Measurements from ENCODE around the gene AHRR.

Gene AHRR

DNA sequence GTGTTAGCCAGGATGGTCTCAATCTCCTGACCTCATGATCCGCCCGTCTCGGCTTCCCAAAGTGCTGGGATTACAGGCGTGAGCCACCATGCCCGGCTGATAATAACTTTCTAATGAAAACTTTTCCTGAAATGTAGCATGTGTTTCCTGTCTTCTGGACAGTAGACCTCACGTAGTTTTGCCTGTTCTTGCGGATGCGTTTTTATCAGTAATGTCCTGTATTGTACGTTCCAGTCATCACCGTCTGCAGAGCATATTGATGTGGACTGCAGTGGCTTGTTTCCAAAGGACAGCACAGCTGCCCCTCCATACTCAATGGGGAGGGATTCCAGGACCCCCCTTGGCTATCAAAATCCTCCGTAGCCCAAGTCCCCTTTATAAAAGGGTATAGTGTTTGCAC is 134.3 kb downstream of the AHRR start:
- DNase-seq = no peak
- WGBS (ENCODE audit: insufficient coverage) = 97% methylated on average over 10 of the region's 11 CpGs
- no peaks in the 10 kb centered on the region for H3K27me3 ChIP-seq (replicated peaks in 2 of 5; ENCODE audit: control insufficient read depth in 4 of 5, insufficient read depth in 5 of 5, low read length in 4 of 5)
- no peak overlapping the region for H3K27ac ChIP-seq (ENCODE audit: insufficient read depth in 1 of 2, low read depth in 1 of 2, low read length in 2 of 2, poor library complexity in 1 of 2, severe bottlenecking in 2 of 2)
- H3K9me3 ChIP-seq (ENCODE audit: control extremely low read depth in 1 of 5, control insufficient read depth in 4 of 5, insufficient read depth in 2 of 5, low read depth in 1 of 5, low read length in 4 of 5) = peaks cover 7 to 22% (median 12%) of the 10 kb centered on the region in 5 experiments
- H3K4me1 ChIP-seq (ENCODE audit: control extremely low read depth in 1 of 4, control insufficient read depth in 4 of 4, insufficient read depth in 4 of 4, low read length in 3 of 4) = no peaks in the 10 kb centered on the region
- H3K4me3 ChIP-seq (ENCODE audit: control insufficient read depth in 1 of 7, extremely low read depth in 1 of 7, insufficient read depth in 4 of 7, low read depth in 2 of 7, low read length in 6 of 7) = no peak overlapping the region
- ChIA-PET POLR2A (no interaction called here), CTCF (no interaction called here)
- H3K36me3 ChIP-seq (ENCODE audit: control insufficient read depth in 4 of 4, insufficient read depth in 4 of 4, low read length in 3 of 4) = peaks cover 34 to 98% (median 82%) of the 10 kb centered on the region in 4 experiments

DNA sequence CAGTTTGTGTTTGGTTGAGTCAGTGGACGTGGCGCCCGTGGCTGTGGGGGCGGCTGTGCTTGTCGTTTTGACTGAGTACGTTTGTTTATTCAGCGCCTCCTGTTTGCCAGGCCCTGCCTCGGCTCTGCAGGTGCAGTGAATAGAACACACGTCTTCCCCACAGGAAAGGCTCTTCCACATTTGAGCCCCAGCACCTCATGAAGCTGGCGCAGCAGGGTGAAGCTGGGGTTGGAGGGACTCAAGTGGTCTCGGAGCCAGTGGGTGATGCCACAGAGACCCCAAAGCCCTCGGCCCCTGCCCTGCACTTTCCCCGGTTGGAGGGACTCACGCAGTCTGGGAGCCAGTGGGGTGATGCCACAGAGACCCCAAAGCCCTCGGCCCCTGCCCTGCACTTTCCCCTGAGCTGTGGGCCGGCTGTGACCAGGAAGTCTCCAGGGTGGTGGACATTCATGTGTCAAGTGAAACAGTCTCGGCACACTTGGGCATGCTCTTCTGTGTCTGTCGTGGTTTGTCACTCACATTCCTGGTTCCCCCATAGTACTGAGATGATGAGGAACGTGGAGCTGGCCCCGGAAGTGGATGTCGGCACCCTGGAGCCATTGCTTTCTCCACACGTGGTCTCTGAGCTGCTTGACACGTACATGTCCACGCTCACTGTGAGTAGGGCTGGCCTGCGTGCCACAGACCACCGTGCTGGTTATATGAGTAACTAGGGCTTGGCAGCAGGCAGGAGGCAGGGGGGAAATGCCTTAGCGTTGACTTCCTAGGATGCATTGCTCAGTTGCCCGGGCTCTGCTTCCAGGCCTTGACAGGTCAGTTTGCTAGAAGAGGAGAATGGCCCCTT is 135.1 kb downstream of the AHRR start:
- no peak overlapping the region for H3K27ac ChIP-seq (ENCODE audit: insufficient read depth in 1 of 2, low read depth in 1 of 2, low read length in 2 of 2, poor library complexity in 1 of 2, severe bottlenecking in 2 of 2)
- no peaks in the 10 kb centered on the region for H3K27me3 ChIP-seq (replicated peaks in 2 of 5; ENCODE audit: control insufficient read depth in 4 of 5, insufficient read depth in 5 of 5, low read length in 4 of 5)
- H3K4me3 ChIP-seq (ENCODE audit: control insufficient read depth in 1 of 7, extremely low read depth in 1 of 7, insufficient read depth in 4 of 7, low read depth in 2 of 7, low read length in 6 of 7) = no peak overlapping the region
- ChIA-PET CTCF (interaction anchor here (2.5 kb wide), 1 partner anchor 10 kb away, joined by 11 read pairs; no protein-coding TSS in a partner anchor), POLR2A (no interaction called here)
- DNase-seq = no peak
- 95% methylated on average over 26 of the region's 28 CpGs for WGBS (ENCODE audit: insufficient coverage)
- H3K4me1 ChIP-seq (ENCODE audit: control extremely low read depth in 1 of 4, control insufficient read depth in 4 of 4, insufficient read depth in 4 of 4, low read length in 3 of 4) = no peaks in the 10 kb centered on the region
- H3K9me3 ChIP-seq (ENCODE audit: control extremely low read depth in 1 of 5, control insufficient read depth in 4 of 5, insufficient read depth in 2 of 5, low read depth in 1 of 5, low read length in 4 of 5) = peaks cover 5 to 16% (median 9%) of the 10 kb centered on the region in 5 experiments
- peaks cover 28 to 93% (median 79%) of the 10 kb centered on the region in 4 experiments for H3K36me3 ChIP-seq (ENCODE audit: control insufficient read depth in 4 of 4, insufficient read depth in 4 of 4, low read length in 3 of 4)

GRCh38 chr5:457195-457961 is 135.9 kb downstream of the AHRR start:
- no peak overlapping the region for H3K4me3 ChIP-seq (ENCODE audit: control insufficient read depth in 1 of 7, extremely low read depth in 1 of 7, insufficient read depth in 4 of 7, low read depth in 2 of 7, low read length in 6 of 7)
- ChIA-PET CTCF (interaction anchor here (1.3 to 2.5 kb wide), 2 partner anchors 11 to 138 kb away, joined by 3 to 11 read pairs; no protein-coding TSS in a partner anchor), POLR2A (no interaction called here)
- no peak overlapping the region for H3K27ac ChIP-seq (ENCODE audit: insufficient read depth in 1 of 2, low read depth in 1 of 2, low read length in 2 of 2, poor library complexity in 1 of 2, severe bottlenecking in 2 of 2)
- H3K9me3 ChIP-seq (ENCODE audit: control extremely low read depth in 1 of 5, control insufficient read depth in 4 of 5, insufficient read depth in 2 of 5, low read depth in 1 of 5, low read length in 4 of 5) = peaks cover 0 to 8% (median 2%) of the 10 kb centered on the region in 5 experiments
- H3K4me1 ChIP-seq (ENCODE audit: control extremely low read depth in 1 of 4, control insufficient read depth in 4 of 4, insufficient read depth in 4 of 4, low read length in 3 of 4) = no peaks in the 10 kb centered on the region
- 98% methylated on average over 19 of the region's 19 CpGs for WGBS (ENCODE audit: insufficient coverage)
- DNase-seq = no peak
- peaks cover 21 to 93% (median 77%) of the 10 kb centered on the region in 4 experiments for H3K36me3 ChIP-seq (ENCODE audit: control insufficient read depth in 4 of 4, insufficient read depth in 4 of 4, low read length in 3 of 4)
- H3K27me3 ChIP-seq (replicated peaks in 2 of 5; ENCODE audit: control insufficient read depth in 4 of 5, insufficient read depth in 5 of 5, low read length in 4 of 5) = no peaks in the 10 kb centered on the region

DNA sequence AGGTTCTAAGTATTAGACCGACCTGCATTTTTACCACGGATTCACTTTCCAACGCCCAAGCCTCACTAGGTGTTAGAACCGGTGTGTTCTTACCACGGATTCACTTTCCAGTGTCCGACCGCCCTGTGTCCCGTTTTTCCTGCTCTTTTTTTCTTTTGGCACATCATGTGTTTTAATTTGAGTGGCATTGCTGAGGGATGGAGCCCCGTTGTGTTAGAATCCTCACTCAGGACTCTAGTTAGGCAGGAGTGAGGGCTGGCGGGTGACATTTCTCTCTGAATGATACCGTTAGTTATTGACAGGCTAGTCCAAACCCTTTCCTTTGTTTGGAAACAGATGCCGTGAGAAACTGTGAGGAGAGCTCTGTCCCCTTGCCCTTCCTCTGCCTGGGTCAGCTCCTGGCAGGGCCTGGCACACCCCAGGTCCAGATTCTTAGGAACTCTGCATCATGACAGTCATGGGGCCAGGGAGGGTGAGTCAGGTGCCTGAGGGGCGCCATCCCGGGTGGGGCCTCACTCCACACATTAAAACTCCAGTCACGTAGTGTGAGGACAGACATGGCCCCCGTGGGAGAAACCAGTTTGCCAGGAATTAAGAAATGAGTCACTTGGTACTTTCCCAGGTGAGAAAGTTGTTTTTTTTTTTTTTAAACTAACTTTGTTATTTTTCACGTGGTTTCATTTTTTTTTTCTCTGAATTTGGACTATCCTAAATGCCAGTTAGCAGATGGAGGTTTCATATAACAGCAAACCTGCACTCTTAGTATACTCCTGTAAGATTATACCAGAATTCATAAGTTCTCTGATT is 137.2 kb downstream of the AHRR start:
- Histone ChIP-seq H3K36me3 (ENCODE audit: control insufficient read depth in 4 of 4, insufficient read depth in 4 of 4, low read length in 3 of 4) (peaks cover 10 to 89% (median 68%) of the 10 kb centered on the region in 4 experiments), H3K4me1 (ENCODE audit: control extremely low read depth in 1 of 4, control insufficient read depth in 4 of 4, insufficient read depth in 4 of 4, low read length in 3 of 4) (peaks cover 0 to 2% (median 0%) of the 10 kb centered on the region in 4 experiments), H3K27ac (ENCODE audit: insufficient read depth in 1 of 2, low read depth in 1 of 2, low read length in 2 of 2, poor library complexity in 1 of 2, severe bottlenecking in 2 of 2) (no peak overlapping the region), H3K4me3 (ENCODE audit: control insufficient read depth in 1 of 7, extremely low read depth in 1 of 7, insufficient read depth in 4 of 7, low read depth in 2 of 7, low read length in 6 of 7) (no peak overlapping the region), H3K27me3 (replicated peaks in 2 of 5; ENCODE audit: control insufficient read depth in 4 of 5, insufficient read depth in 5 of 5, low read length in 4 of 5) (no peaks in the 10 kb centered on the region), H3K9me3 (ENCODE audit: control extremely low read depth in 1 of 5, control insufficient read depth in 4 of 5, insufficient read depth in 2 of 5, low read depth in 1 of 5, low read length in 4 of 5) (no peaks in the 10 kb centered on the region)
- ChIA-PET POLR2A (no interaction called here), CTCF (interaction anchor here (1.0 to 2.5 kb wide), 3 partner anchors 11 to 140 kb away, joined by 3 to 11 read pairs (median 3); no protein-coding TSS in a partner anchor)
- over 99% methylated on average over 11 of the region's 17 CpGs for WGBS (ENCODE audit: insufficient coverage)
- DNase-seq = no peak

GRCh38 chr5:459562-460272 is 138.2 kb downstream of the AHRR start:
- ChIA-PET CTCF (interaction anchor here (0.9 kb wide), 1 partner anchor 11 kb away, joined by 3 read pairs; no protein-coding TSS in a partner anchor), POLR2A (no interaction called here)
- peaks cover 0 to 6% (median 0%) of the 10 kb centered on the region in 4 experiments for H3K4me1 ChIP-seq (ENCODE audit: control extremely low read depth in 1 of 4, control insufficient read depth in 4 of 4, insufficient read depth in 4 of 4, low read length in 3 of 4)
- peaks cover 8 to 89% (median 67%) of the 10 kb centered on the region in 4 experiments for H3K36me3 ChIP-seq (ENCODE audit: control insufficient read depth in 4 of 4, insufficient read depth in 4 of 4, low read length in 3 of 4)
- no peaks in the 10 kb centered on the region for H3K9me3 ChIP-seq (ENCODE audit: control extremely low read depth in 1 of 5, control insufficient read depth in 4 of 5, insufficient read depth in 2 of 5, low read depth in 1 of 5, low read length in 4 of 5)
- DNase-seq = no peak
- no peak overlapping the region for H3K4me3 ChIP-seq (ENCODE audit: control insufficient read depth in 1 of 7, extremely low read depth in 1 of 7, insufficient read depth in 4 of 7, low read depth in 2 of 7, low read length in 6 of 7)
- WGBS (ENCODE audit: insufficient coverage) = 97% methylated on average over 16 of the region's 24 CpGs
- H3K27ac ChIP-seq (ENCODE audit: insufficient read depth in 1 of 2, low read depth in 1 of 2, low read length in 2 of 2, poor library complexity in 1 of 2, severe bottlenecking in 2 of 2) = no peak overlapping the region
- no peaks in the 10 kb centered on the region for H3K27me3 ChIP-seq (replicated peaks in 2 of 5; ENCODE audit: control insufficient read depth in 4 of 5, insufficient read depth in 5 of 5, low read length in 4 of 5)

- DNase-seq = no peak
- WGBS (ENCODE audit: insufficient coverage) = 93% methylated on average over 7 of the region's 8 CpGs
- peaks cover 5 to 89% (median 65%) of the 10 kb centered on the region in 4 experiments for H3K36me3 ChIP-seq (ENCODE audit: control insufficient read depth in 4 of 4, insufficient read depth in 4 of 4, low read length in 3 of 4)
- ChIA-PET CTCF (interaction anchor here (0.9 kb wide), 1 partner anchor 11 kb away, joined by 3 read pairs; no protein-coding TSS in a partner anchor), POLR2A (no interaction called here)
- H3K4me1 ChIP-seq (ENCODE audit: control extremely low read depth in 1 of 4, control insufficient read depth in 4 of 4, insufficient read depth in 4 of 4, low read length in 3 of 4) = peaks cover 0 to 6% (median 0%) of the 10 kb centered on the region in 4 experiments
- H3K4me3 ChIP-seq (ENCODE audit: control insufficient read depth in 1 of 7, extremely low read depth in 1 of 7, insufficient read depth in 4 of 7, low read depth in 2 of 7, low read length in 6 of 7) = no peak overlapping the region
- no peaks in the 10 kb centered on the region for H3K27me3 ChIP-seq (replicated peaks in 2 of 5; ENCODE audit: control insufficient read depth in 4 of 5, insufficient read depth in 5 of 5, low read length in 4 of 5)
- H3K9me3 ChIP-seq (ENCODE audit: control extremely low read depth in 1 of 5, control insufficient read depth in 4 of 5, insufficient read depth in 2 of 5, low read depth in 1 of 5, low read length in 4 of 5) = no peaks in the 10 kb centered on the region
- no peak overlapping the region for H3K27ac ChIP-seq (ENCODE audit: insufficient read depth in 1 of 2, low read depth in 1 of 2, low read length in 2 of 2, poor library complexity in 1 of 2, severe bottlenecking in 2 of 2)
These were observed 138.7 kb downstream of the AHRR start for GRCh38 chr5:460273-460625.
